Fibroblast of skin of right biceps (primary cell): ENCODE results near the gene MYADM.
"Not testable (repeated sequence)": the region's sequence is repeated elsewhere in the genome, so short reads cannot be mapped to it uniquely, and the experiment has no call there.

Experiments
- DNase-seq: peaks from one replicate; pipeline ENCODE4 v3.0.0-alpha.2; 2013

The MYADM gene

GRCh38 chr19:53867225-53868090 is at the start of gene MYADM:
MYADM (plus strand) TSS chr19:53867883; CDS start chr19:53873530, 5,647 bp downstream.
- DNase-seq: peak; percentile 99

GRCh38 chr19:53818756-53819155 is 48.9 kb upstream of the MYADM start:
- DNase-seq: no peak

DNA sequence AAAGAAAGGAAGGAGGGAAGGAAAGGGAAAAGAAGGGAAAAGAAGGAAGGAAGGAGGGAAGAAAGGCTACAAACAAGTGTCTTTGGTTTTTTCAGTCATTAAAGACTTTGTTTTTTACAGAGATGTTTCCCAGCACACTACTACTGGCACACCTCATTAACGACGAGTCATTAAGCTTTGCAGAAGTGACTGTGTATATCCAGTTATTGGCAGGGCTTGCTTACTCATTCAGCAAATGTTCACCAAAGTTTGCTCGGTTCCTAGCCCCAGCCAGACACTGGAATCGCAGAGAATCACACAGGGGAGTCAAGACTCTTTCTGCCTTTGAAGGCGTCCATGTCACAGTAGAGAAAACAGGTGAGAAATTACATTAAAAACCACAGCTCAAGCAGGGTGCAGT is 47.8 kb upstream of the MYADM start:
- no peak for DNase-seq

DNA sequence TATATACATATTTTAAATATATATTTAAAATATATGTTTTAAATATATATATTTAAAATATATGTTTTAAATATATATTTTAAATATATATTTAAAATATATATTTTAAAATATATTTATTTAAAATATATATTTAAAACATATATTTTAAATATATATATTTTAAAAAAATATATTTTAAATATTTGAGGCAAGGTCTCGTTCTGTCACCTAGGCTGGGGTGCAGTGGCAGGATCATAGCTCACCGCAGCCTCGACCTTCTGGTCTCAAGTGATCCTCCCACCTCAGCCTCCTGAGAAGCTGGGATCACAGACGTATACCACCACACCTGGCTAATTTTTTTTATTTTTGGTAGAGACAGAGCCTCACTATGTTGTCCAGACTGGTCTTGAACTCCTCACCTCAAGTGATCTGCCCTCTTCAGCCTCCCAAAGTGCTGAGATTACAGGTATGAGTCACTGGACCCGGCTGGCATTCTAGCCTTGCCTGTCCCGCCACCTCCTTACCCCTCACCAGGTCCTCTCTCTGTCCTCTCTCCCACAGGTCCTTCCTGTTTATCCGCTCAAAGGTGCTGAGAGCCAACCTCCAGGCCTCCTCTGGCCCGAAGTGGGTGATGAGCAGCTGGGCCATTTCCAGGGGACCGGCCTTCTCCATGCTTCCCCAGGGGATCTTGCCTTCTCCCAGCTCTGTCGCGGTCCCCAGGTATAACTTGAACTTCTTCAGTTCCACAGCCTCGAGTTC is 44.1 kb upstream of the MYADM start:
- no peak for DNase-seq

DNA sequence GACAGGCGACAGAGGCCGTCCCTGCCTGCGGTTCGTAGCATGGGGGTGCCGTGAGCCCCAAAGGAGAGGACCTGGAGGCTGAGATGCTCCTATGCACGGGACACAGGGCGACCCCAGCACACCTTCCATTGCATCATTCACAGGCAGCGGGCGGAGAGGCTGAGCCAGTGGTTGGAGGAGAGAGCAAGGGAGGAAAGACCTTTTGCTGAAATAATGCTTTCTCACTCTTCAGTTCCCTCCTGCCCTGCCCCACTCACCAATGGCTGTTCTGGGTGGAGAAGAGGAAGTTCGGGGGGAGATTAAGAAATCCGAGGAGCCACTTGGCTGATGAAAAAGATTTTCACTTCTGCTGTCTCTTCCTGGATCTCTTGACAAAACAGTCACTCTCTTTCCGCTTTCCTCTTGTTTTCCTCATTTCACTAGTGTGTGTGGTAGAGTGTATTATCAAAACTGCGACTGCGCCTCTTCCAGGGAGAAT is 43.5 kb upstream of the MYADM start, which contains the start of gene NLRP12:
NLRP12 (minus strand) TSS at position 181 of the 478 bp plus-strand sequence; CDS start at position 41, 140 bp downstream.
- DNase-seq: no peak

DNA sequence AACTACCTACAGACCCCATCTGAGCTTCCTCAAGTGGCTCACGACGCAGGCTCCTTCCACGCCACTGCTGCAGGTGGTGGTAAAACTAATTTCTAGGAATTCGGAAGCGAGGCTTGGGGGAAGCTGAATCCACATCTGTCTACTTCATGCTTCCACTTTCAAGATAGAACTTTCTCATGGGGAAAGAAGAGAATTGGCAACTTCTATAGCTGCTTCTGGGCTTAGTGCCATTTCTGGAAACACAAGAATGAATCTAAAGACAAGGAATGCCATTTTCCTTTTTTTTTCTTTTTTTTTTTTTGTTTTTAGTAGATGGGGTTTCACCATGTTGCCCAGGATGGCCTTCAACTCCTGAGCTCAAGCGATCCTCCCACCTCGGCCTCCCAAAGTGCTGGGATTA is 40.8 kb upstream of the MYADM start:
- DNase-seq: peak; percentile 38

- no peak for DNase-seq
Measured at GRCh38 chr19:53828531-53828930, 39.2 kb upstream of the MYADM start.

DNA sequence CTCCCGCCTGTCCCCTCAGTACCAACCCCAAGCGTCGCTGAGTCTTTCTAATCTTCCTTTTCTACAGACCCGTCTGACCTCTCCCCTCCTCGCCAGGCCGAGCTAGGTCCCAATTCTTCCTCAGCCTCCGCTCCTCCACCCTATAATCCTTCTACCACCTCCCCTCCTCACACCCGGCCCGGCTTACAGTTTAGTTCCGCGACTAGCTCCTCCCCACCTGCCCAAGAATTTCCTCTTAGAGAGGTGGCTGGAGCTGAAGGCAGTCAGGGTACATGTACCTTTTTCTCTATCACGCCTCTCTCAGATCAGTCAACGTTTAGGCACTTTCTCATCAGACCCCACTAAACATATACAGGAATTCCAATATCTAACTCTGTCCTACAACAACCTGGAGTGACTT is 34.8 kb upstream of the MYADM start:
- not testable (repeated sequence) for DNase-seq

- DNase-seq: not testable (repeated sequence)
Measured at GRCh38 chr19:53838446-53838845, 29.2 kb upstream of the MYADM start.

DNA sequence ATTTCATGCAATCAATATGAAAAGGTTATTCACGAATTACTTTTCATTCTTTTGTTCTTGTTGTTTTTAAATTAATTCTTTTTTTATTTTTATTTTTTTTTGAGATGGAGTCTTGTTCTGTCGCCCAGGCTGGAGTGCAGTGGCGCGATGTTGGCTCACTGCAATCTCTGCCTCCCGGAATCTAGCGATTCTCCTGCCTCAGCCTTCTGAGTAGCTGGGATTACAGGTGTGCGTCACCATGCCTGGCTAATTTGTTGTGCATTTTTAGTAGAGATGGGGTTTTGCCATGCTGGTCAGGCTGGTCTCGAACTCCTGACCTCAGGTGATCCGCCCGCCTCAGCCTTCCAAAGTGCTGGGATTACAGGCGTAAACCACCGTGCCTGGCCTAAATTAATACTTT is 27.4 kb upstream of the MYADM start:
- not testable (repeated sequence) for DNase-seq

GRCh38 chr19:53840914-53841313 is 26.8 kb upstream of the MYADM start:
- DNase-seq: peak; percentile 88

DNA sequence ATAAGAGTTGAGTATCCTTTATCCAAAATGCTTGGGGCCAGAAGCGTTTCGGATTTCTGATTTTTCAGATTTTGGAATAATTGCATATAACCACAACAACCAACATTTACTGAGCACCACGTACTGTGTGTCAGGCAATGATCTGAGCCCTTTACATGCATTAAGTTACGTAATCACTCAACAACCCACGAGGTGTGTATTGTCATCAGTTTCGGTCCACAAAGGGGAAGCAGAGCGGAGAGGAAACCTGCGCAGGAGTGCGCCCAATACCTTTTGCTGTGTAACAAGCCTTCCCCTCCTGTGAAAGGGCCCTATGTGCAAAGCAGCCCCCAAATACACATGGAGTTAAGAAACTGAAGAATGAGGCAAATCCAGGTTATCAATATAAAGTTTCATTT is 22.8 kb upstream of the MYADM start:
- no peak for DNase-seq

GRCh38 chr19:53847555-53847954 is 20.1 kb upstream of the MYADM start:
- DNase-seq: peak; percentile 22

DNA sequence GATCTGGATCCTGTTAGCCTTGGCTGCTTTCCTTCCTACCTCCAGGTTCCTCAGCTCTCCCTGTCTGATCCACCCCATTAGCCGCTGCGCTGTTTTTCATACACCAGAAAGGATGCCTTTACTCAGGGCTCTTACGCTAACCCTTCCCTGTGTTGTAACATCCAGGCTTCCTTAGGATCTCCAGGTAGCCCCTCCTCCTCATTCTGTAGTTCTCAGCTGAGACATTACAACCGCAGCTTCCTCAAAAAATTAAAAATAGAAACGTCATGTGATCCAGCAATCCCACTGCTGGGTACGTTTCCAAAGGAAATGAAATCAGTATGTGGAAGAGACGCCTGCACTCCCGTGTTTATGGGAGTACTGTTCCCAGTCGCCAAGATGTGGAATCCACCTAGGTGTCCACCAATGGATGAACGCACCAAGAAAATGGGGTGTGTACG is 18.4 kb upstream of the MYADM start:
- DNase-seq: peak; percentile 92

DNA sequence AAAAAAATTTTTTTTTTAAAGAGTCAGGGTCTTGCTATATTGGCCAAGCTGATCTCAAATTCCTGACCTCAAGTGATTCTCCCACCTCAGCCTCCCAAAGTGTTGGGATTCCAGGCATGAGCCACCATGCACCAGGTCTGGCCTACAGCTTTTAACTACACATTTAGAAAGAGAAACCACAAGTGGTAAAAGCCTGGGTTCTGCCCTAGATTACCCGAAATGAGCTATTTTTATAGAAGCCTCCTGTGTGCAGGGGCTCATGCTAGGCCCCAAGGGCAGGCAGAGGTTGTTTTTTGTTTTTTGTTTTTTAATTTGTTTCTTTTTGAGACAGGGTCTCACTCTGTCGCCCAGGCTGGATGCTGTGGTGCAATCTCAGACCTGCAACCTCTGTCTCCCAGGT is 14.0 kb upstream of the MYADM start:
- DNase-seq: no peak

- no peak for DNase-seq
Measured at GRCh38 chr19:53864308-53864836, 3.3 kb upstream of the MYADM start.

DNA sequence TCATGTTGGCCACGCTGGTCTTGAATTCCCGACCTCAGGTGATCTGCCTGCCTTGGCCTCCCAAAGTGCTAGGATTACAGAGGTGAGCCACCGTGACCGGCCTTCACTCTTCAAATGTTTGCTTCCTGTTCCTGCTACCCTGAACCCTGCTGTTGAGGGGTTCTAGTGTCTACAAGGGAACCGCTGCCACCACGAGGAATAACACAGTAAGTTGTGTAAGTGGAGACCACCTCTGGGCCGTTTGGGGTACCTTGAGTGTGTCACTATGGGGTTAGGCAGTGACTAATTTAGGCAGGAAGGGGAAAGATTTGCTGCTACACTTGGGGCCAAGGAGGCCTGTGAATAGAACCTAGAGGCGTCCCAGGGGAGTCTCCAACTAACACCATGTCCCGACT is 2.2 kb upstream of the MYADM start:
- DNase-seq: no peak

DNA sequence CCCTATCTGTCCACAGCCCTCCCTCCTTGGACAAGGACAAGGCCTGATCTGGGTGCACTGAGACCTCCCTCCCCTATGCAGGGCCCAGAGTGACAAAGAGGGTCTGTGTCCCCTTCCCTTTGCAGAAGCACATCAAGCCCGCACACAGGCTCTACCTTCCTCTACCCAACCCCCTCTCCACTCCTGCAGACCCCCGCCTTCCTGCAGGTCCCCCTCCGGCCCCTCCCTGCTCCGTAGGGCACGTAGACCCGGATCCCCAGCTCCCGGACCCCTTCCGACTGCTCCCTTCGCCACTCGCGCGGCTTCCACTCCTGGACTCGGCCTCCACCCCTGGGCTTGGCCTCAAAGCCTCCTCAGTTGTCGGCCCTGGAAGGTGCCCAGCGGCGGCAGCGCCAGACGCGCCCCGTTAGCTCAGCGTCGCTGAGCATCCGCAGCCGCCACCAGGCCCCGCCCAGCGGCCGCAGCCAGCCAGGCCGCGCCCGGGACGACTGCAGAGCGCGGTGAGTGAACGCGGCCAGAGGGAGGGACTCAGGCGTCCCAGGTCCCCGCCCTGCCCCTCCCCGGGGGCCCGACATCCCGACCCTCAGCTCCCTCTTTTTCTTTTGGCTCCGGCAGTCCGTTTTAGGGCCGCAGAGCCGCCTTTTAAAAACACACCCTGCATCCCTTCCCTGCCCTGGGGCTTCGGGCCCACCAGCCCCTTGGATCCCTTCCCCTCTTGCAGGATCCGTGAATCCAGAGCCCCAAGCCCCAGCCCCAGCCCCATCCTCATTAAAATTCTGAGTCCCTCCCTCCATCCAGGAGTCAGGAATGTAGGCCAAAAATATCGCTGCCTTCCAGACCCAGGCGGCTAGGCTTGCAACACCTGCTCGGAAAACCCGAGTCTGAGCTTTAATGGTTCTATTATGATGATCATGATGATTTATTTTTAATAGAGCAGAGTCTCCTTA is 1.5 kb upstream of the MYADM start:
- DNase-seq: peak; percentile 70

DNA sequence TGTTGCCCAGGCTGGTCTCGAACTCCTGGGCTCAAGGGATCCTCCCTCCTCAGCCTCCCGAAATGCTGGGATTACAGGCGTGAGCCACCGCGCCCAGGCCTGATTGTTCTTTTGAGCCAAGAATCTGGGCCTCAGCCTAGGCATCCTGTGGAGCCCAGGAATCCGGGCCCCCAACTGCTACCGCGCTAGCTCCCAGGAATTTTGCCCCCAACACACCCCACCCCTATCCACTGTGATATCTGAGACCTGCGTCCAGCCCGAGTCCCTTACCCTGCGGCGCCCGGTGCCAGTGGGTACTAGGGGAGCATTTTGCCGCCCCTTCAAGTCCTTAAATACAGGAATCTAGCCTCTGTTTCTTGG is 838 bp upstream of the MYADM start:
- no peak for DNase-seq

DNA sequence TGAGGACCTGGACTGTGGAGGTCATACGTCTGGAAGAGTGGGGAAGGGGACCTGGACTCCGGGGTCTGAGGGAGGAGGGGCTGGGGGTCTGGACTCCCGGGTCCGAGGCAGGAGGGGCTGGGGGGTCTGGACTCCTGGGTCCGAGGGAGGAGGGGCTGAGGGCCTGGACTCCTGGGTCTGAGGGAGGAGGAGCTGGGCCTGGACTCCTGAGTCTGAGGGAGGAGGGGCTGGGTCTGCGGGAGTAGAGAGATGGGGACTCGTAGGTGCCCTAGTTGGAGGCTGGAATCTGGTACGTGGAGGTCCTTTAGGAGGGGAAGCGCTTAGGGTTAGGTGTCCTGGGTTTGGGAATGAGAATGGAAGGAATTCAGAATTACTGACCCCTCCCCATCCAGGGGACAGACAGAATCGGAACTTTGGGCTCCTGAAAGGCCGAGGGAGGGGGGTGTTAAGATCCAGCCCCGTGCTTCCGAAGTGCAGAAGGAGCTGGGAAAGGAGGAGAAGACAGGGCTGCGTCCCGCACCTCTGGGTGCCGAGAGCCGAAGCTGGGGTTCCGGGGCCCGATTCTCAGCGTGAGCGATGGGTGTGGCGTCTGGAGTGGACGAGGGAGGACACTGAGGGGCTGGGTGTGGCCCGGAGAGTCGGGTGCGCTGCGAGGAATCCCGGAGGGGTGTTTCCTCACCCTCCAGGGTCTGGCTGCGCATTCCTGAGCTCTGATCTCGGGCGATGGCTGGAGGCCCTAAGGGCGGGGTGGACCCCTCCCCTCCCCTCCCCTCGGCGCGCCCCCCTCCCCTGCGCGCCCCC is 608 bp downstream of the MYADM start:
- DNase-seq: peak; percentile 71
